Measurements from ENCODE around the gene ITCH.

DNA sequence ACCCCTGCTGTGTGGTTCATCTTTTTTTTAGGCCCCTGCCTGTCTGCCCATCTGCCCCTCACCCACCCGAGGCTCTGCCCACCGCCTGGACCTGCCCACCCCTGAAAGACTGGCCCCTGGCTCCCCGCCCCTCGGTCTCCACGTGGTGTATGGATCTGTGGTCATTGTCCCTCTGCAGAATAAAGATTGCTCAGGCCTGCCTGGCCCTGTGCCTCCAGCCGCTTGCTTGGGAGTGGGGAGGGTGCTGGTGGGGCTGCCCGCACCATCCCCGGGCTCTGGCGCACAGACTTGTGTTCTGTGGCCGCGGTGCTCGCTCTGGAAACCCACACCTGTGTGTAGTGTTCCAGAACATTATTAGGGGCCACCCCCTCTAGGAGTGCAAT lies 197.1 kb downstream of the ITCH start:
- TF ChIP-seq, protein P1, sequence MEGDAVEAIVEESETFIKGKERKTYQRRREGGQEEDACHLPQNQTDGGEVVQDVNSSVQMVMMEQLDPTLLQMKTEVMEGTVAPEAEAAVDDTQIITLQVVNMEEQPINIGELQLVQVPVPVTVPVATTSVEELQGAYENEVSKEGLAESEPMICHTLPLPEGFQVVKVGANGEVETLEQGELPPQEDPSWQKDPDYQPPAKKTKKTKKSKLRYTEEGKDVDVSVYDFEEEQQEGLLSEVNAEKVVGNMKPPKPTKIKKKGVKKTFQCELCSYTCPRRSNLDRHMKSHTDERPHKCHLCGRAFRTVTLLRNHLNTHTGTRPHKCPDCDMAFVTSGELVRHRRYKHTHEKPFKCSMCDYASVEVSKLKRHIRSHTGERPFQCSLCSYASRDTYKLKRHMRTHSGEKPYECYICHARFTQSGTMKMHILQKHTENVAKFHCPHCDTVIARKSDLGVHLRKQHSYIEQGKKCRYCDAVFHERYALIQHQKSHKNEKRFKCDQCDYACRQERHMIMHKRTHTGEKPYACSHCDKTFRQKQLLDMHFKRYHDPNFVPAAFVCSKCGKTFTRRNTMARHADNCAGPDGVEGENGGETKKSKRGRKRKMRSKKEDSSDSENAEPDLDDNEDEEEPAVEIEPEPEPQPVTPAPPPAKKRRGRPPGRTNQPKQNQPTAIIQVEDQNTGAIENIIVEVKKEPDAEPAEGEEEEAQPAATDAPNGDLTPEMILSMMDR (IDR thresholded peaks at IDR 0.05; ENCODE audit: control extremely low read depth in 1 of 3, insufficient read depth in 1 of 3, low read depth in 1 of 3, low read length in 3 of 3): no peak
- TF ChIP-seq, protein P2, sequence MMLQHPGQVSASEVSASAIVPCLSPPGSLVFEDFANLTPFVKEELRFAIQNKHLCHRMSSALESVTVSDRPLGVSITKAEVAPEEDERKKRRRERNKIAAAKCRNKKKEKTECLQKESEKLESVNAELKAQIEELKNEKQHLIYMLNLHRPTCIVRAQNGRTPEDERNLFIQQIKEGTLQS (IDR thresholded peaks at IDR 0.05; ENCODE audit: insufficient read depth, low read depth, low read length): no peak
- TF ChIP-seq KDM1A (IDR thresholded peaks at IDR 0.05; ENCODE audit: borderline replicate concordance, low read length) (no peak), POLR2AphosphoS5 (IDR thresholded peaks at IDR 0.05; ENCODE audit: low read depth, low read length) (no peak), EZH2 (IDR thresholded peaks at IDR 0.05; ENCODE audit: low read depth, low read length, severe bottlenecking) (no peak), BCL11A (IDR thresholded peaks at IDR 0.05; ENCODE audit: low read depth in 2 of 2, low read length in 2 of 2) (no peak), SP2 (IDR thresholded peaks at IDR 0.05; ENCODE audit: low read length) (no peak), RAD21 (IDR thresholded peaks at IDR 0.05 in 1 of 2, conservative IDR thresholded peaks at IDR 0.05 in 1 of 2; ENCODE audit: low read depth in 2 of 2, low read length in 2 of 2) (no peak)
